Sigmoid colon (tissue), 7 donors: ENCODE data around the gene PPP1R37. TPM values are rescaled to one million over a fixed set of nuclear protein-coding genes. Genes with fewer than 3 reads are reported as not detected.

Experiments
- DNase-seq: peaks from one replicate; pipeline ENCODE4 v3.0.0-alpha.2; 2019
- H3K27ac ChIP-seq, 4 donors: fragments of 200-600 bp; sonication (generic); one replicate each; pipeline ENCODE4 v1.5.1; 2016 to 2019; ENCODE audit warnings: mild to moderate bottlenecking in 1 of 4
- H3K27me3 ChIP-seq, 3 donors: fragments of 200-600 bp; sonication (generic); one replicate each; pipeline ENCODE4 v1.5.1; 2019; ENCODE audit warnings: mild to moderate bottlenecking in 1 of 3
- H3K36me3 ChIP-seq, 4 donors: fragments of 200-600 bp; sonication (generic); one replicate each; pipeline ENCODE4 v1.5.1; 2016 to 2019
- H3K4me1 ChIP-seq, 4 donors: fragments of 200-600 bp; sonication (generic); one replicate each; pipeline ENCODE4 v1.5.1; 2017 to 2019
- H3K4me3 ChIP-seq, 4 donors: fragments of 200-600 bp; sonication (generic); one replicate each; pipeline ENCODE4 v1.5.1; 2017 to 2019; ENCODE audit warnings: mild to moderate bottlenecking in 2 of 4, moderate library complexity in 1 of 4
- H3K9me3 ChIP-seq, 4 donors: fragments of 200-600 bp in 3 of 4; sonication (generic) in 3 of 4; one replicate each; pipeline versions ENCODE4 v1.5.1 to v1.6.1; 2013 to 2019
- EP300 ChIP-seq, 4 donors: sonication (generic); formaldehyde crosslinking; IDR thresholded peaks; one replicate each; pipeline ENCODE4 v1.6.1; 2017; ENCODE audit warnings: antibody characterized with exemption in 4 of 4
- POLR2A ChIP-seq, 2 donors: fragments of 450-650 bp; IDR thresholded peaks; one replicate each; pipeline ENCODE4 v1.6.1; 2016; ENCODE audit warnings: antibody characterized with exemption in 2 of 2, mild to moderate bottlenecking in 2 of 2, moderate library complexity in 2 of 2
- POLR2AphosphoS5 ChIP-seq, 4 donors: sonication (generic); formaldehyde crosslinking; IDR thresholded peaks; one replicate each; pipeline ENCODE4 v1.6.1; 2017; ENCODE audit warnings: antibody characterized with exemption in 4 of 4
- WGBS, 2 donors: extraction: QIAGEN DNeasy Blood & Tissue Kit; methylation state at CpG; one replicate each; pipeline ENCODE4 v1.1.7; 2013; 5-methylcytosine and 5-hydroxymethylcytosine counted together
- intact Hi-C: fragments of 100-400 bp; cut with DNase I; formaldehyde crosslinking; loops from one replicate; pipeline ENCODE4 v1.15.1; 2023
- polyA plus RNA-seq, 3 donors: library from polyadenylated mRNA; stranded (reverse); fragments of 200-250 nt; gene quantifications; one replicate each; pipeline ENCODE4 v1.2.3, GENCODE V29; 2013
- total RNA-seq, 4 donors: library from RNA; depleted of rRNA; stranded (reverse); fragments of >200 nt; gene quantifications; one replicate each; pipeline ENCODE4 v1.1.0, GENCODE V29; 2016
- TF ChIP-seq, protein P1 (sequence below), 4 experiments: fragments of 450-650 bp in 3 of 4; fragments of 200-600 bp in 1 of 4; IDR thresholded peaks; one replicate each; pipeline ENCODE4 v1.5.1; 2016 to 2019; ENCODE audit warnings: antibody characterized with exemption in 4 of 4, mild to moderate bottlenecking in 3 of 4, moderate library complexity in 2 of 4
- donor health status: healthy with polysubstance abuse.
- donor health status: Bipolar disorder and iron deficiency.
- donor health status: healthy.

Gene PPP1R37
- total and polyA plus RNA-seq, 7 donors, result 17.8 to 32.5 (median 21.6) TPM

DNA sequence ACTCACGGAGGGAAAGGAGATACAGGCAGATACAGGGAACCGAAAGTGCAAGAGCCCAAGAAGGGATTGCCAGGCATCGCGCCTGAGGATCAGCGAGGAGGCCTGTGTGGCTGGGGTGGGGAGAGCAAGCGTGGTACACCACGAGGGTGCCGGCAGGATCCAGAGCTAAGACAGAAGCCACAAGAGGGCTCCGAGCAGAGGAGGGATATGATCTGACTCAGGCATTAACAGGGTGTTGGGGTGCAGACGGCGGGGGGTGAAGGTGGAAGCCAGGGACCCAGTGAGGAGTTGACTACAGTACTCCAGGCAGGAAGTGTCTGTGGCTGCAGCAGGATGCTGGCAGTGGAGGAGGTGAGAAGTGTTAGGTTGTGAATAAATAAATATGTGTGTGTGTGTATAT lies 5.4 kb upstream of the PPP1R37 start:
- no peak for DNase-seq
- Histone ChIP-seq H3K4me3 (no peak overlapping the region), H3K4me1 (peaks cover 0 to 18% (median 13%) of the 10 kb centered on the region in 4 donors), H3K36me3 (peaks cover 0 to 24% (median 6%) of the 10 kb centered on the region in 4 donors), H3K27me3 (no peaks in the 10 kb centered on the region), H3K27ac (no peak overlapping the region), H3K9me3 (no peaks in the 10 kb centered on the region)
- no peak for TF ChIP-seq EP300 (IDR thresholded peaks at IDR 0.05)
- TF ChIP-seq, protein P1, sequence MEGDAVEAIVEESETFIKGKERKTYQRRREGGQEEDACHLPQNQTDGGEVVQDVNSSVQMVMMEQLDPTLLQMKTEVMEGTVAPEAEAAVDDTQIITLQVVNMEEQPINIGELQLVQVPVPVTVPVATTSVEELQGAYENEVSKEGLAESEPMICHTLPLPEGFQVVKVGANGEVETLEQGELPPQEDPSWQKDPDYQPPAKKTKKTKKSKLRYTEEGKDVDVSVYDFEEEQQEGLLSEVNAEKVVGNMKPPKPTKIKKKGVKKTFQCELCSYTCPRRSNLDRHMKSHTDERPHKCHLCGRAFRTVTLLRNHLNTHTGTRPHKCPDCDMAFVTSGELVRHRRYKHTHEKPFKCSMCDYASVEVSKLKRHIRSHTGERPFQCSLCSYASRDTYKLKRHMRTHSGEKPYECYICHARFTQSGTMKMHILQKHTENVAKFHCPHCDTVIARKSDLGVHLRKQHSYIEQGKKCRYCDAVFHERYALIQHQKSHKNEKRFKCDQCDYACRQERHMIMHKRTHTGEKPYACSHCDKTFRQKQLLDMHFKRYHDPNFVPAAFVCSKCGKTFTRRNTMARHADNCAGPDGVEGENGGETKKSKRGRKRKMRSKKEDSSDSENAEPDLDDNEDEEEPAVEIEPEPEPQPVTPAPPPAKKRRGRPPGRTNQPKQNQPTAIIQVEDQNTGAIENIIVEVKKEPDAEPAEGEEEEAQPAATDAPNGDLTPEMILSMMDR (IDR thresholded peaks at IDR 0.05), result no peak
- TF ChIP-seq POLR2AphosphoS5 (IDR thresholded peaks at IDR 0.05), result no peak
- no peak for TF ChIP-seq POLR2A (IDR thresholded peaks at IDR 0.05)
- intact Hi-C loops, result no loop called here
- 51 to 82% methylated on average over 11 of the region's 11 CpGs for WGBS, 2 donors

- no peak overlapping the region for H3K27ac ChIP-seq
- H3K4me1 ChIP-seq, result peaks cover 0 to 37% (median 28%) of the 10 kb centered on the region in 4 donors
- H3K36me3 ChIP-seq, result peaks cover 0 to 15% (median 6%) of the 10 kb centered on the region in 4 donors
- no peaks in the 10 kb centered on the region for H3K9me3 ChIP-seq
- intact Hi-C loops, result loop anchor here (5.0 kb wide), 3 partner anchors 53 to 162 kb away; partner anchors contain the start of genes BLOC1S3, CLASRP, MARK4 and TRAPPC6A
- DNase-seq, result no peak
- TF ChIP-seq EP300 (IDR thresholded peaks at IDR 0.05) (no peak), POLR2A (IDR thresholded peaks at IDR 0.05) (no peak), POLR2AphosphoS5 (IDR thresholded peaks at IDR 0.05) (no peak)
- TF ChIP-seq, protein P1 (IDR thresholded peaks at IDR 0.05), result no peak
- H3K4me3 ChIP-seq, result no peak overlapping the region
- no peaks in the 10 kb centered on the region for H3K27me3 ChIP-seq
- WGBS, 2 donors, result 94 to 95% methylated on average over 17 of the region's 17 CpGs
Measured at GRCh38 chr19:45090034-45090433, 2.9 kb upstream of the PPP1R37 start.

DNA sequence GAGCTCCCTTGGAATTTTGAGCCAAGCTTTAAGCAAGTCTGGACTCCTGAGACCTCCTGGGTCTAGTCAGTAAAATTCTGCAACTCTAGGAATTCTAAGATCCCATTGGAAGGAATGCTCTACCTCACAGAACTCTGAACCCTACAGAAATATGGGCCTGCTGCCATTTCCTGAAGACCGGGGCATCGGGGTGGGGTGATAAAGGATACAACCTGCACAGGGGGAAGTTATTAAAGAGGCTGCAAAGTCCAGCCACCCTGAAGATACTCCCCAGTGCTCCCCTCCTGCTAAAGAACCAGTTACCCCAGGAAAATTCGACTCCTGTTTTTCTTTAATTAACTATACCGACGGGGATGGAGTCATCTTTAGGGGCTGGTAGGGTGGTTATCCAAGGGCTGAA lies 2.4 kb upstream of the PPP1R37 start:
- no peak for DNase-seq
- Histone ChIP-seq H3K27ac (peak overlapping the region; percentile 84 to 90 (median 86)), H3K27me3 (no peaks in the 10 kb centered on the region), H3K4me1 (peaks cover 0 to 43% (median 33%) of the 10 kb centered on the region in 4 donors), H3K9me3 (no peaks in the 10 kb centered on the region), H3K4me3 (peak overlapping the region in 3 of 4 donors; percentile 86 to 99 (median 93)), H3K36me3 (peaks cover 0 to 15% (median 6%) of the 10 kb centered on the region in 4 donors)
- TF ChIP-seq POLR2A (IDR thresholded peaks at IDR 0.05) (no peak), POLR2AphosphoS5 (IDR thresholded peaks at IDR 0.05) (no peak), EP300 (IDR thresholded peaks at IDR 0.05) (no peak)
- TF ChIP-seq, protein P1 (IDR thresholded peaks at IDR 0.05), result no peak
- WGBS, 2 donors, result 15 to 64% methylated on average over 5 of the region's 5 CpGs
- intact Hi-C loops, result loop anchor here (5.0 kb wide), 3 partner anchors 53 to 162 kb away; partner anchors contain the start of genes BLOC1S3, CLASRP, MARK4 and TRAPPC6A

GRCh38 chr19:45091031-45091923 lies 1.7 kb upstream of the PPP1R37 start:
- Histone ChIP-seq H3K4me1 (peaks cover 0 to 49% (median 40%) of the 10 kb centered on the region in 4 donors), H3K27me3 (no peaks in the 10 kb centered on the region), H3K4me3 (peak overlapping the region; percentile 84 to 99 (median 90)), H3K9me3 (no peaks in the 10 kb centered on the region), H3K36me3 (peaks cover 0 to 15% (median 5%) of the 10 kb centered on the region in 4 donors), H3K27ac (peak overlapping the region; percentile 84 to 90 (median 86))
- intact Hi-C loops, result loop anchor here (5.0 kb wide), 3 partner anchors 54 to 161 kb away; partner anchors contain the start of genes BLOC1S3, CLASRP, MARK4 and TRAPPC6A
- 5 to 17% methylated on average over 64 of the region's 64 CpGs for WGBS, 2 donors
- DNase-seq, result peak; percentile 99
- TF ChIP-seq EP300 (IDR thresholded peaks at IDR 0.05), result no peak
- no peak for TF ChIP-seq POLR2A (IDR thresholded peaks at IDR 0.05)
- peak; percentile 53 to 82 (median 76) for TF ChIP-seq POLR2AphosphoS5 (IDR thresholded peaks at IDR 0.05)
- TF ChIP-seq, protein P1 (IDR thresholded peaks at IDR 0.05), result no peak
